HK-2 (cell line): ENCODE data around the gene AGK.

ENCODE experiments used
- DNase-seq: peaks from one replicate; pipeline ENCODE4 v3.0.0-alpha.2; 2018; ENCODE audit not compliant: unreplicated experiment

AGK gene

GRCh38 chr7:141585592-141586510 is 34.6 kb downstream of the AGK start:
- peak; percentile 47 for DNase-seq

GRCh38 chr7:141586878-141587277 is 35.7 kb downstream of the AGK start:
- DNase-seq = no peak

GRCh38 chr7:141587304-141587703 is 36.1 kb downstream of the AGK start:
- no peak for DNase-seq

- DNase-seq = no peak
Observed at GRCh38 chr7:141588912-141589311, 37.7 kb downstream of the AGK start.

GRCh38 chr7:141590071-141590470 is 38.9 kb downstream of the AGK start:
- no peak for DNase-seq

- DNase-seq = no peak
Observed at GRCh38 chr7:141590666-141591065, 39.5 kb downstream of the AGK start.

- DNase-seq = no peak
Observed at GRCh38 chr7:141593134-141593533, 41.9 kb downstream of the AGK start.

- no peak for DNase-seq
Observed at GRCh38 chr7:141597966-141598365, 46.8 kb downstream of the AGK start.

- DNase-seq = no peak
Observed at GRCh38 chr7:141598408-141598807, 47.2 kb downstream of the AGK start.

GRCh38 chr7:141600168-141601006 is 49.2 kb downstream of the AGK start:
- DNase-seq = no peak

- DNase-seq = no peak
Observed at GRCh38 chr7:141609576-141609975, 58.4 kb downstream of the AGK start.

- no peak for DNase-seq
Observed at GRCh38 chr7:141610671-141611070, 59.5 kb downstream of the AGK start.

GRCh38 chr7:141612861-141613260 is 61.7 kb downstream of the AGK start:
- DNase-seq = no peak

- no peak for DNase-seq
Observed at GRCh38 chr7:141617280-141617679, 66.1 kb downstream of the AGK start.

GRCh38 chr7:141619745-141620144 is 68.5 kb downstream of the AGK start:
- DNase-seq = no peak

GRCh38 chr7:141624763-141625162 is 73.6 kb downstream of the AGK start:
- no peak for DNase-seq

GRCh38 chr7:141630621-141631020 is 79.4 kb downstream of the AGK start:
- no peak for DNase-seq

- no peak for DNase-seq
Observed at GRCh38 chr7:141631525-141631924, 80.3 kb downstream of the AGK start.

GRCh38 chr7:141634065-141634464 is 82.9 kb downstream of the AGK start:
- no peak for DNase-seq

- no peak for DNase-seq
Observed at GRCh38 chr7:141636053-141636452, 84.8 kb downstream of the AGK start.

GRCh38 chr7:141640239-141640840 is 89.1 kb downstream of the AGK start:
- no peak for DNase-seq

GRCh38 chr7:141641876-141642275 is 90.7 kb downstream of the AGK start:
- no peak for DNase-seq
